Measurements from ENCODE around the gene EIF2D.
"Not testable (repeated sequence)": the region's sequence is repeated elsewhere in the genome, so short reads cannot be mapped to it uniquely, and the experiment has no call there.

EIF2D gene

DNA sequence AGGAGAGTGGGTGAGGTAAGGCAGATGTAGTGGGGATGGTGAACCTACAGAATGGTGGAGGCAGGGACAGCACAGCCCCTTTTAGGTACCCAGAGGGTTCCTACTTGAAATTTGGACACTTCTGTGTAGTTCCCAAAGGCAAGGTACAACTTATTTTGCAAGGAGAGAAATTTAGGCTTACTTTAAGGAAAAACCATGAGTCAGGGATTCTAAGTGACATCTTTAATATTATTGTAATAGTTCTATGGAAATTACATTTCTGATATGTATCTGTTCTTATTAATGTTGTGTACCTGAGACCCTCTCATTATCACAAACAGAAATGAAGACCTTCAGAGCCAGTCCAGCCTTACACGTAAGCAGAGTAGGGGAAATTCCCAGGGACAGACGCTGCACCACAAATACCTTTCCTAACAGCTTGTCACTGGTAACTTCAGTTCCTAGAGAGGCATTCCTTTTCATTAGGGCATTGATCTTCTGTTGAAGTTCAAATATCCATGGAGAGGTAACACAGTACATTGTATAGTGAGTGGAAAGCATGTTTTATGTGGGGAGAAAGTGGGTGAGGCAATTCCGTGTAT, 30.9 kb upstream of the EIF2D start:
- H3K36me3 Mint-ChIP-seq (ENCODE audit: low read depth), result peaks cover 32% of the 10 kb centered on the region
- H3K9me3 Mint-ChIP-seq, result no peaks in the 10 kb centered on the region
- no peaks in the 10 kb centered on the region for H3K27me3 Mint-ChIP-seq (ENCODE audit: low read depth)
- no peak overlapping the region for H3K4me3 Mint-ChIP-seq
- no peaks in the 10 kb centered on the region for H3K4me1 Mint-ChIP-seq
- TF ChIP-seq, protein P1, sequence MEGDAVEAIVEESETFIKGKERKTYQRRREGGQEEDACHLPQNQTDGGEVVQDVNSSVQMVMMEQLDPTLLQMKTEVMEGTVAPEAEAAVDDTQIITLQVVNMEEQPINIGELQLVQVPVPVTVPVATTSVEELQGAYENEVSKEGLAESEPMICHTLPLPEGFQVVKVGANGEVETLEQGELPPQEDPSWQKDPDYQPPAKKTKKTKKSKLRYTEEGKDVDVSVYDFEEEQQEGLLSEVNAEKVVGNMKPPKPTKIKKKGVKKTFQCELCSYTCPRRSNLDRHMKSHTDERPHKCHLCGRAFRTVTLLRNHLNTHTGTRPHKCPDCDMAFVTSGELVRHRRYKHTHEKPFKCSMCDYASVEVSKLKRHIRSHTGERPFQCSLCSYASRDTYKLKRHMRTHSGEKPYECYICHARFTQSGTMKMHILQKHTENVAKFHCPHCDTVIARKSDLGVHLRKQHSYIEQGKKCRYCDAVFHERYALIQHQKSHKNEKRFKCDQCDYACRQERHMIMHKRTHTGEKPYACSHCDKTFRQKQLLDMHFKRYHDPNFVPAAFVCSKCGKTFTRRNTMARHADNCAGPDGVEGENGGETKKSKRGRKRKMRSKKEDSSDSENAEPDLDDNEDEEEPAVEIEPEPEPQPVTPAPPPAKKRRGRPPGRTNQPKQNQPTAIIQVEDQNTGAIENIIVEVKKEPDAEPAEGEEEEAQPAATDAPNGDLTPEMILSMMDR (IDR thresholded peaks at IDR 0.05; ENCODE audit: unreplicated experiment in 3 of 3), result no peak
- H3K27ac Mint-ChIP-seq, result no peak overlapping the region

DNA sequence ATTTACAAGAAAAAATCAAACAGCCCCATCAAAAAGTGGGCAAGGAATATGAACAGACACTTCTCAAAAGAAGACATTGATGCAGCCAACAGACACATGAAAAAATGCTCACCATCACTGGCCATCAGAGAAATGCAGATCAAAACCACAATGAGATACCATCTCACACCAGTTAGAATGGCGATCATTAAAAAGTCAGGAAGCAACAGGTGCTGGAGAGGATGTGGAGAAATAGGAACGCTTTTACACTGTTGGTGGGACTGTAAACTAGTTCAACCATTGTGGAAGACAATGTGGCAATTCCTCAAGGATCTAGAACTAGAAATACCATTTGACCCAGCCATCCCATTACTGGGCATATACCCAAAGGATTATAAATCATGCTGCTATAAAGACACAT, 29.8 kb upstream of the EIF2D start:
- H3K9me3 Mint-ChIP-seq; H3K27ac Mint-ChIP-seq; H3K4me3 Mint-ChIP-seq; H3K4me1 Mint-ChIP-seq; H3K27me3 Mint-ChIP-seq (ENCODE audit: low read depth): not testable (repeated sequence)
- H3K36me3 Mint-ChIP-seq (ENCODE audit: low read depth), result peaks cover 20% of the 10 kb centered on the region

DNA sequence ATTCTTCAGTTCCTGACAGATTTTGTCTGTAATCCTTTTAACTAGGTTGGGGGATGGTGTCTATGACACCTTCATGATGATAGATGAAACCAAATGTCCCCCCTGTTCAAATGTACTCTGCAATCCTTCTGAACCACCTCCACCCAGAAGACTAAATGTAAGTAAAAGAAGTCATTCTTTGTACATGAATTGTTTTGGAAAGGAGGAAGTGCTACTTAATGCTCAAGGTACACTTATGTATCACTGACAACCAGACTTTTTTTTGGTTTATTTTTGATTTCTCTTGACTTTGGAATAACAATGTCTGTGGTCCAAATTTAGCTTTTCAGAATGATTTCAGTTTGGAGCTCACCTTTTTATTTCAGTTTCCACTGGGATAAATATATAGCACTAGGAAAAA, 25.3 kb upstream of the EIF2D start:
- Mint-ChIP-seq H3K36me3 (ENCODE audit: low read depth) (peaks cover 16% of the 10 kb centered on the region), H3K27ac (no peak overlapping the region), H3K4me1 (peaks cover 40% of the 10 kb centered on the region), H3K9me3 (no peaks in the 10 kb centered on the region), H3K27me3 (ENCODE audit: low read depth) (no peaks in the 10 kb centered on the region), H3K4me3 (peak overlapping the region; percentile 53 to 93 (median 65))
- TF ChIP-seq, protein P1 (IDR thresholded peaks at IDR 0.05; ENCODE audit: unreplicated experiment in 3 of 3), result no peak

DNA sequence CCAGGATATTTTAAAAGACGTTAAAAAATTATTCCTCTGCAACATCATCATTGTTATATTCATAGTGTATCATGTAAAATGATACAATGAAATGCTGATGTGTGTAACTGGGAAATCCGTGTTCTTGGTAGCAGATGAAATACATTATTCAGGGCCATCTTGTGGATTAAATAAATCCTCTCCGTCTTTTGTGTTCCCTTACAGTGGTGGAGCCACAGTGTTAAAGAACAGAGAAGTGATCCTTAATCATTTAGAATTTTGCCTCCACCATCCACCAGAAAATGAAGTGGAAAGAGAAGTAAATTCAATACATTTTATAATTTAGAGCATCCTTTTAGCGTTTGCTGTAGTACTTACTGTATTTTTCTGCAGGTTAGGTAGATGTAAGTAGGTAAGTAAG, 24.4 kb upstream of the EIF2D start:
- H3K27ac Mint-ChIP-seq, result peak overlapping the region in 1 of 3 experiments; percentile 25
- H3K36me3 Mint-ChIP-seq (ENCODE audit: low read depth), result peaks cover 15% of the 10 kb centered on the region
- no peaks in the 10 kb centered on the region for H3K9me3 Mint-ChIP-seq
- H3K4me3 Mint-ChIP-seq, result peak overlapping the region; percentile 88 to 94 (median 93)
- H3K27me3 Mint-ChIP-seq (ENCODE audit: low read depth), result no peaks in the 10 kb centered on the region
- peaks cover 44% of the 10 kb centered on the region for H3K4me1 Mint-ChIP-seq
- TF ChIP-seq, protein P1 (IDR thresholded peaks at IDR 0.05; ENCODE audit: unreplicated experiment in 3 of 3), result no peak

DNA sequence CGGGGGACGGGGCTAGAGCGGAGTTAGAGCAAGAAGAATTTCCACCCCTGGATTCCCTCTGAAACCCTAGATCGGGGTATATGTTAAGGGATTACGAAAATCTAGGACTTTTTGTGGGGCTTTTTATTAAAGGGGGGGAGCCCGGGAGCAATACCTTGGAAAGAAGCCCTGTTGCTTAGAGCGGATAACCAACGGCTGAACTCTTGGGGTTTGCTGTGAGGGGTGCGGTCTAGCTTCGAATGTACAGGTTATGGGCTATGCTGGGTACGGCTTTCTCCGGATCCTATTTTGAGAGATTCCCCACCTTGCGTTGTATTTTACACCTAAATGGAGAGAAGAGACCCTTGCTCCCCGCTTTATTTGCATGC, 23.7 kb upstream of the EIF2D start:
- peak overlapping the region; percentile 88 to 94 (median 93) for H3K4me3 Mint-ChIP-seq
- peaks cover 51% of the 10 kb centered on the region for H3K4me1 Mint-ChIP-seq
- H3K27me3 Mint-ChIP-seq (ENCODE audit: low read depth), result no peaks in the 10 kb centered on the region
- H3K27ac Mint-ChIP-seq, result peak overlapping the region in 2 of 3 experiments; percentile 25 to 52
- peaks cover 8% of the 10 kb centered on the region for H3K36me3 Mint-ChIP-seq (ENCODE audit: low read depth)
- TF ChIP-seq, protein P1 (IDR thresholded peaks at IDR 0.05; ENCODE audit: unreplicated experiment in 3 of 3), result no peak
- H3K9me3 Mint-ChIP-seq, result no peaks in the 10 kb centered on the region

DNA sequence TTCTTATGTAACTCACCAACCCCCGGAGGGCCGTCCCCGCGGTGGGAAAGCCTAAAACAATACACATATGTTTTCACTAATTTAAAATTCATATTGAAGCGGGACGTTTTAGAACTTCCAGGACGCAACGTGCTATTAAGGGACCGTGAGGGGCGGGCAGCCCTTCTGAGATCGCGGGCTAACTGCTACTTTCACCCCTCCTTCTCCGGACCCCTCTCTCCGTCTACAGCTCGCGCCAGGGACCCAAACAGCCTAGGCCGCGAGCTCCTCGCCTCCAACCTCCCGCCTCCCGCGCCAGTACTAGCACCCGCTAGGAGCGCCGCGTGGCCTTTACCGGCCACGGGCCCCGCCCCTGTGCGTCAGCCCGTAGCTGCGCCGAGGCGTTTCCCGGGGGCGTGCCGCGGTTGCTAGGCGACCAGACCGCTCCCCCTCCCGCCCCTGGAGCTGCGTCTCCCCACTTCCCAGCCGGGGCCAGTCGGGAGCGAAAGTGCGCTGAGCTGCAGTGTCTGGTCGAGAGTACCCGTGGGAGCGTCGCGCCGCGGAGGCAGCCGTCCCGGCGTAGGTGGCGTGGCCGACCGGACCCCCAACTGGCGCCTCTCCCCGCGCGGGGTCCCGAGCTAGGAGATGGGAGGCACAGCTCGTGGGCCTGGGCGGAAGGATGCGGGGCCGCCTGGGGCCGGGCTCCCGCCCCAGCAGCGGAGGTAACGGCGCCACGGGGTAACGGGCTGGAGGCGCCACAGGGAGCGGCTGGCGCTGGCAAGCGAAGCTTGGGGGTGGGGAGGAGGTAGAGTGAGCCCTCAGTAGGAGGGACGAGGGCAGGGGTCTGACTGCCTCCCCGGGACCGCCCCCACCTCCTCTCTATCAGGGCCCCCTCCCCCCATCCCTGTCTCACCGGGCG, 23.1 kb upstream of the EIF2D start, which contains the start of gene DYRK3:
Gene DYRK3, plus strand, starts transcription at position 457 of the 898 bp plus-strand sequence. Its CDS starts 168 bp downstream, at position 625.
- peaks cover 3% of the 10 kb centered on the region for H3K36me3 Mint-ChIP-seq (ENCODE audit: low read depth)
- H3K9me3 Mint-ChIP-seq, result no peaks in the 10 kb centered on the region

More for the DNA sequence above, 23.1 kb upstream of the EIF2D start, which contains the start of gene DYRK3:
- H3K27ac Mint-ChIP-seq, result peak within 1 kb of the TSS; percentile 53 to 93 (median 81)
- TF ChIP-seq, protein P1 (IDR thresholded peaks at IDR 0.05; ENCODE audit: unreplicated experiment in 3 of 3), result no peak
- no peaks in the 10 kb centered on the region for H3K27me3 Mint-ChIP-seq (ENCODE audit: low read depth)
- H3K4me1 Mint-ChIP-seq, result peaks cover 54% of the 10 kb centered on the region
- H3K4me3 Mint-ChIP-seq, result peak within 1 kb of the TSS; percentile 88 to 94 (median 93)
